Activated CD8-positive, alpha-beta memory T cell treated with anti-CD3 and anti-CD28 coated beads for 48 hours (primary cell): Measurements from ENCODE around the gene MLANA.

Source experiments
- DNase-seq, 3 experiments: peaks; one replicate each; pipeline ENCODE4 v3.0.0-alpha.2; 2020; ENCODE audit warnings: low read depth in 2 of 3, low spot score in 2 of 3

The MLANA gene

GRCh38 chr9:5957166-5957565 is 66.5 kb downstream of the MLANA start:
- no peak for DNase-seq

- DNase-seq, result no peak
Observed at GRCh38 chr9:5958273-5958672, 67.6 kb downstream of the MLANA start.
